Measurements from ENCODE around the gene CPNE6.

Gene CPNE6

GRCh38 chr14:24108336-24108874 lies 37.0 kb downstream of the CPNE6 start:
- no peak for DNase-seq

- DNase-seq = no peak
Measured at GRCh38 chr14:24110060-24110459, 38.7 kb downstream of the CPNE6 start.

- no peak for DNase-seq
Measured at GRCh38 chr14:24110523-24110922, 39.2 kb downstream of the CPNE6 start.

GRCh38 chr14:24113379-24113800 lies 42.0 kb downstream of the CPNE6 start:
- peak; percentile 50 for DNase-seq

GRCh38 chr14:24113801-24114531 lies 42.6 kb downstream of the CPNE6 start:
- DNase-seq = peak; percentile 98

- peak; percentile 100 for DNase-seq
Measured at GRCh38 chr14:24114532-24115421, 43.4 kb downstream of the CPNE6 start, which contains the start of the genes DCAF11 and NRL. Gene DCAF11, plus strand, starts transcription at chr14:24114777. Its CDS starts 818 bp downstream, at chr14:24115595. Gene NRL, minus strand, starts transcription at chr14:24114949. Its CDS starts 32,101 bp downstream, at chr14:24082848.

GRCh38 chr14:24115422-24116127 lies 44.2 kb downstream of the CPNE6 start:
- no peak for DNase-seq

- DNase-seq = no peak
Measured at GRCh38 chr14:24116128-24116814, 44.9 kb downstream of the CPNE6 start.

- DNase-seq = no peak
Measured at GRCh38 chr14:24117179-24117578, 45.8 kb downstream of the CPNE6 start.

GRCh38 chr14:24119691-24120090 lies 48.3 kb downstream of the CPNE6 start:
- no peak for DNase-seq

- DNase-seq = no peak
Measured at GRCh38 chr14:24121210-24121609, 49.8 kb downstream of the CPNE6 start.

- DNase-seq = no peak
Measured at GRCh38 chr14:24122416-24122815, 51.1 kb downstream of the CPNE6 start.

- DNase-seq = no peak
Measured at GRCh38 chr14:24122898-24123297, 51.5 kb downstream of the CPNE6 start.

GRCh38 chr14:24123424-24124417 lies 52.4 kb downstream of the CPNE6 start:
- no peak for DNase-seq

GRCh38 chr14:24126939-24127338 lies 55.6 kb downstream of the CPNE6 start:
- DNase-seq = no peak

GRCh38 chr14:24127673-24128072 lies 56.3 kb downstream of the CPNE6 start:
- no peak for DNase-seq
